ENCODE measurements around the gene ELP6. TPM values are rescaled to one million over a fixed set of nuclear protein-coding genes. Genes with fewer than 3 reads are reported as not detected.

The ELP6 gene
- total and polyA plus RNA-seq, 2 experiments from 2014 or later, result 34.4 to 37.3 TPM

- H3K9me3 ChIP-seq (ENCODE audit: low read depth), result no peaks in the 10 kb centered on the region
- no peak overlapping the region for H3K27ac ChIP-seq
- H3K4me2 ChIP-seq, result no peak overlapping the region
- 77% methylated on average over 4 of the region's 4 CpGs for WGBS (ENCODE audit: low lambda C conversion rate, missing lambda C conversion rate)
- no peak for TF ChIP-seq EZH2phosphoT487 (IDR thresholded peaks at IDR 0.05; ENCODE audit: low read depth, severe bottlenecking, unreplicated experiment)
- TF ChIP-seq, protein P1, sequence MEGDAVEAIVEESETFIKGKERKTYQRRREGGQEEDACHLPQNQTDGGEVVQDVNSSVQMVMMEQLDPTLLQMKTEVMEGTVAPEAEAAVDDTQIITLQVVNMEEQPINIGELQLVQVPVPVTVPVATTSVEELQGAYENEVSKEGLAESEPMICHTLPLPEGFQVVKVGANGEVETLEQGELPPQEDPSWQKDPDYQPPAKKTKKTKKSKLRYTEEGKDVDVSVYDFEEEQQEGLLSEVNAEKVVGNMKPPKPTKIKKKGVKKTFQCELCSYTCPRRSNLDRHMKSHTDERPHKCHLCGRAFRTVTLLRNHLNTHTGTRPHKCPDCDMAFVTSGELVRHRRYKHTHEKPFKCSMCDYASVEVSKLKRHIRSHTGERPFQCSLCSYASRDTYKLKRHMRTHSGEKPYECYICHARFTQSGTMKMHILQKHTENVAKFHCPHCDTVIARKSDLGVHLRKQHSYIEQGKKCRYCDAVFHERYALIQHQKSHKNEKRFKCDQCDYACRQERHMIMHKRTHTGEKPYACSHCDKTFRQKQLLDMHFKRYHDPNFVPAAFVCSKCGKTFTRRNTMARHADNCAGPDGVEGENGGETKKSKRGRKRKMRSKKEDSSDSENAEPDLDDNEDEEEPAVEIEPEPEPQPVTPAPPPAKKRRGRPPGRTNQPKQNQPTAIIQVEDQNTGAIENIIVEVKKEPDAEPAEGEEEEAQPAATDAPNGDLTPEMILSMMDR (IDR thresholded peaks at IDR 0.05; ENCODE audit: poor library complexity), result no peak
- TF ChIP-seq EZH2 (IDR thresholded peaks at IDR 0.05; ENCODE audit: borderline replicate concordance), result no peak
- H3K9me2 ChIP-seq (replicated peaks; ENCODE audit: insufficient read depth), result no peaks in the 10 kb centered on the region
- no peaks in the 10 kb centered on the region for H3K4me1 ChIP-seq (ENCODE audit: insufficient read depth)
- no peak for DNase-seq (ENCODE audit: low spot score)
- no peaks in the 10 kb centered on the region for H3K36me3 ChIP-seq (replicated peaks; ENCODE audit: insufficient read depth, low read depth)
- no peaks in the 10 kb centered on the region for H4K20me1 ChIP-seq (ENCODE audit: insufficient read depth, poor library complexity, severe bottlenecking)
- no peak overlapping the region for H2AFZ ChIP-seq
- no peaks in the 10 kb centered on the region for H3K27me3 ChIP-seq
- no peak overlapping the region for H3K4me3 ChIP-seq
- H3K79me2 ChIP-seq, result no peaks in the 10 kb centered on the region
Measured at GRCh38 chr3:47523310-47524073, 10.0 kb upstream of the ELP6 start.

DNA sequence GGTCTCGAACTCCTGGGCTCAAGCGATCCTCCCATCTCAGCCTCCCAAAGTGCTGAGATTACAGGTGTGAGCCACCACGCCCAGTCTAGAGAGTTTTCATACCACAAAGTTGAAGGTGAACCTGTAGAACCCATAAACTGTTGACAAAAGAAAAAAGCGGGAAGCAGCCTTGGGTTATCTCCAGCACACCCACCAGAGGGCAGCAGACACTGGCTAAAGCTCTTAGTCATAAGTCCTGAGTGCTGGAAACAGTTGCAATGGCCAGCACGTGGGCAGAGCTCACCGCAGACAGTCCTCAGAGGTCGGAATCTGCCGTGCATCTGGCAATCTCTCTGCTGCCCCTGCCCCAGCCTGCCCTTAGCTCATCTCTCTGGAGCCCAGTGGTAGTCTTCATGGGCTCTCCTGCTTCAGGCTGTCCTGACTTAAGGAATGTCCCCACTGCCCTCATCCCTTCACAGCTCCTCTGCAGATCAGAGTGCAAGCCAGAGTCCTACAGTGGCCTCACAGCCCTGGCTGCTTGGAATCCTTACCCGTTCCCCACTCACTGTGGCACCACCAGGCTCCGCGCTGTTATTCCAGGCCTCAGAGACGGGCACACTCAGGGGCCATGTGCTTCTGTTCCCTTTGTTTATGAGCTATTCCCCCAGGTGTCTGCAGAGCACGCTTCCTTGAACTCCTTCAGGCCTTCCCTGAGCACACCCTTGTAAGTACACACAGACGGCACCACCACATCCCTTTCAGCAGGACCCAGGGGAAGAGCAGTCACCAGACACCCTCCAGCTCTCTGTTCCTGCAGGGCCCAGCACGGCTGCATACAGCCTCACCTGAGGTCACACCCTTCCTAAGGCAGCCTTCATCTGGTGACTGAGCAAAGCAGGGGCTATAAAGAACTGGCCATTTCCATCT lies 8.8 kb upstream of the ELP6 start:
- Histone ChIP-seq H2AFZ (no peak overlapping the region), H3K4me3 (no peak overlapping the region), H3K36me3 (replicated peaks; ENCODE audit: insufficient read depth, low read depth) (no peaks in the 10 kb centered on the region), H3K27ac (no peak overlapping the region), H3K9me2 (replicated peaks; ENCODE audit: insufficient read depth) (no peaks in the 10 kb centered on the region), H3K4me2 (peak overlapping the region; percentile 40), H3K27me3 (no peaks in the 10 kb centered on the region), H3K4me1 (ENCODE audit: insufficient read depth) (no peaks in the 10 kb centered on the region), H3K79me2 (no peaks in the 10 kb centered on the region), H3K9me3 (ENCODE audit: low read depth) (no peaks in the 10 kb centered on the region), H4K20me1 (ENCODE audit: insufficient read depth, poor library complexity, severe bottlenecking) (no peaks in the 10 kb centered on the region)
- DNase-seq (ENCODE audit: low spot score), result peak; percentile 93
- TF ChIP-seq, protein P1 (IDR thresholded peaks at IDR 0.05; ENCODE audit: poor library complexity), result peak; percentile 99
- no peak for TF ChIP-seq EZH2 (IDR thresholded peaks at IDR 0.05; ENCODE audit: borderline replicate concordance)
- WGBS (ENCODE audit: low lambda C conversion rate, missing lambda C conversion rate), result 38% methylated on average over 15 of the region's 15 CpGs

GRCh38 chr3:47520756-47521155 lies 7.2 kb upstream of the ELP6 start:
- Histone ChIP-seq H3K27ac (no peak overlapping the region), H3K27me3 (no peaks in the 10 kb centered on the region), H3K36me3 (replicated peaks; ENCODE audit: insufficient read depth, low read depth) (no peaks in the 10 kb centered on the region), H3K4me1 (ENCODE audit: insufficient read depth) (no peaks in the 10 kb centered on the region), H3K79me2 (no peaks in the 10 kb centered on the region), H3K4me3 (no peak overlapping the region), H2AFZ (no peak overlapping the region), H3K9me2 (replicated peaks; ENCODE audit: insufficient read depth) (no peaks in the 10 kb centered on the region), H3K9me3 (ENCODE audit: low read depth) (no peaks in the 10 kb centered on the region), H3K4me2 (no peak overlapping the region), H4K20me1 (ENCODE audit: insufficient read depth, poor library complexity, severe bottlenecking) (no peaks in the 10 kb centered on the region)
- no peak for DNase-seq (ENCODE audit: low spot score)
- TF ChIP-seq, protein P1 (IDR thresholded peaks at IDR 0.05; ENCODE audit: poor library complexity), result no peak
- TF ChIP-seq EZH2 (IDR thresholded peaks at IDR 0.05; ENCODE audit: borderline replicate concordance) (no peak), EZH2phosphoT487 (IDR thresholded peaks at IDR 0.05; ENCODE audit: low read depth, severe bottlenecking, unreplicated experiment) (no peak)
